Testis (tissue), 2 donors: ENCODE data around the gene RENBP.

ENCODE experiments used
- POLR2A ChIP-seq: fragments of 450-650 bp; IDR thresholded peaks from one replicate; pipeline ENCODE4 v1.6.1; 2017; ENCODE audit warnings: antibody characterized with exemption, mild to moderate bottlenecking, moderate library complexity
- TF ChIP-seq, protein P1 (sequence below), 3 experiments: fragments of 450-650 bp in 2 of 3; fragments of 200-600 bp in 1 of 3; sonication (generic) in 1 of 3; IDR thresholded peaks; one replicate each; pipeline ENCODE4 v1.5.1; 2016 to 2019; ENCODE audit warnings: antibody characterized with exemption in 3 of 3, mild to moderate bottlenecking in 2 of 3, moderate library complexity in 1 of 3

DNA sequence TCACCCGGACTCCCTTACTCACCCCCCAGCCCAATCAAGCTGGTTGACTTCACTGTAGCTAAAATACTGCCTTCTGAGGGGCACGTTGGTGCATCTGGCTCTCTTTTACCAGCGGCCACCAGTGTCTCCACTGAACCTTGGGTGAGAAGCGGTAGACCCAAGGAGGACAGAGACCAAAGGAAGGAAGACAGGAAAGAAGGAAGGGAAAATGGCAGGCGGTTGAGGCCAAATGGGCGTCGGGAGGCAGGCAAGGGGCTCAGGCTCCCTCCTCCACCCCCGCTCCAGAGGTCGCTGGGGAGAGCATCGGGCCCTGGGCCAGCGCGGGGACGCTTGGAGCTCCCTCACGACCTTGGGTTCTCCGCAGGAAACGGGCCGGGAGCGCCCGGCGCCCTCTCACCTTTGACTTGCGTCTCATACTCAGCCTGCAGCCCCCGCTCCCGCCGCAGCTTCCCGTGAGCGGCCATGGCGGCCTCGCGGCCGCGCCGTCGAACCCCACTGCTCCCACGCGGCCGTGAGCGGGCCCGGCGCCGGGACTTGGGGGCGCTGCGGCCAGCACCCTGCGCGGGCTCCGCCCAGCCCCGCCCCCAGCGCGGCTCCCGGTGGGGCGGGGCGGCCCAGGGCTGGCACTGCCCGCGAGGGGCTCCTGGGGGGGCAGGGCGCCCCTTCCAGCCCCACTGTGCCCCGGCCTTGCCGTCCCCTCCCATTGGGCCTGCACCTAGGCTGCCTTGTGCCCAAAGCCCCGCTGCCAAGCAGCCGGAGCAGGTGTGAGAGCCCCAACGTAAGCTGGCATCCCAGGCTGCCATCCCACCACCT lies 18.5 kb downstream of the RENBP start, which contains the start of gene ARHGAP4:
- TF ChIP-seq, protein P1, sequence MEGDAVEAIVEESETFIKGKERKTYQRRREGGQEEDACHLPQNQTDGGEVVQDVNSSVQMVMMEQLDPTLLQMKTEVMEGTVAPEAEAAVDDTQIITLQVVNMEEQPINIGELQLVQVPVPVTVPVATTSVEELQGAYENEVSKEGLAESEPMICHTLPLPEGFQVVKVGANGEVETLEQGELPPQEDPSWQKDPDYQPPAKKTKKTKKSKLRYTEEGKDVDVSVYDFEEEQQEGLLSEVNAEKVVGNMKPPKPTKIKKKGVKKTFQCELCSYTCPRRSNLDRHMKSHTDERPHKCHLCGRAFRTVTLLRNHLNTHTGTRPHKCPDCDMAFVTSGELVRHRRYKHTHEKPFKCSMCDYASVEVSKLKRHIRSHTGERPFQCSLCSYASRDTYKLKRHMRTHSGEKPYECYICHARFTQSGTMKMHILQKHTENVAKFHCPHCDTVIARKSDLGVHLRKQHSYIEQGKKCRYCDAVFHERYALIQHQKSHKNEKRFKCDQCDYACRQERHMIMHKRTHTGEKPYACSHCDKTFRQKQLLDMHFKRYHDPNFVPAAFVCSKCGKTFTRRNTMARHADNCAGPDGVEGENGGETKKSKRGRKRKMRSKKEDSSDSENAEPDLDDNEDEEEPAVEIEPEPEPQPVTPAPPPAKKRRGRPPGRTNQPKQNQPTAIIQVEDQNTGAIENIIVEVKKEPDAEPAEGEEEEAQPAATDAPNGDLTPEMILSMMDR (IDR thresholded peaks at IDR 0.05) = no peak
- TF ChIP-seq POLR2A = no peak
